Stimulated activated CD4-positive, alpha-beta T cell treated with anti-CD3 and anti-CD28 coated beads, Interleukin-2, amount 100 ng/mL, for 48 hours (primary cell): Measurements from ENCODE around the gene SLC6A7.

Experiments used
- DNase-seq, 2 donors: peaks; one replicate each; pipeline ENCODE4 v3.0.0-alpha.2; 2020

SLC6A7 gene

GRCh38 chr5:150189728-150190502, at the start of gene SLC6A7:
Gene SLC6A7 (plus strand): TSS chr5:150190062. CDS start chr5:150190328, 266 bp downstream.
- no peak for DNase-seq

DNA sequence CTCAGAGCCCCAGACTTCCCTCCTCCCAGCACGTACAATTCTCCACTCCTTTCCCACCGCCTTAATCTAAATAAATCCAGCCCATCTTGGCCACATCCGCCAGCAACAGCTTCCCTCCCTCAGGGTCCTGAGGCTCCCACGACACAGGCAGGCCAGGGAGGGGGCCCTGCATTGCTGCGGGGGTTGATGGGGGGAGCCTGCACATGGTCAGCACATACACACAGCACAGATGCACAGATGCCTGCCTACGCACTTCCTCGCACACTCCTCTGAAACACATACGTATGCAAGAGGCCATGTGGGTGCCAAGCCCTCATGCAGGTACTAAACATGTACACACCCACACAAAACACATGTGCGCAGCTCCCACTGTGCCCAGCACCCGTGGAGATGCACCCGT, 49.0 kb upstream of the SLC6A7 start:
- no peak for DNase-seq

DNA sequence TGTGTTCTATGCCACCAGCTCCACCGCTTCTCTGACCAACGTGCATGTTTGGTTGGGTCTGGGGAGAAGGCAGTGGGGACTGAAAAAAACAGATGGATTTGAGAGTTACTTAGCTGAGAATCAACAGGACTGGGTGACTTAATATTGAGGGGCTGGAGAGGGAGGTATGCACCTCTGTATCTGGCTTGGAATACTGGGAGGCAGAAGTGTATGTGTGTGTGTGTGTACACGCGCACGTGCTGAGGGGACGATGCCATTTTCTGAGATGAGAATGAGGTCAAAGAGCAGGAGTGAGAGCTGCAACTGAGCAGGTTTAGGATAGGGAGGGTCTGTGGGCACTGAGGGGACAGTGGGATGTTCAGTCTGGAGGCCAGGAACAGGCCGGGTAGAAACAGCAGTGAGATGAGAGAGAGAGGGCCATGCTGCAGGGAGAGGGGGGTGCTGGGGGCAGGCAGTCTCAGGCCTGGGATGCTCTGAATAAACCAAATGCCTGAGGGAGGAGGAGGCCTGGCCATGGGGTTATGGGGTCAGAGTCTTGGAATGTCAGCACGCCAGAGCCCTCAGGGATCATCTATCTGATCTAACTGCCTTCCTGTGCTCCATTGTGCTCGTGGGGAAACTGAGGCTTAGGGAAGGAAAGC, 48.2 kb upstream of the SLC6A7 start:
- no peak for DNase-seq

DNA sequence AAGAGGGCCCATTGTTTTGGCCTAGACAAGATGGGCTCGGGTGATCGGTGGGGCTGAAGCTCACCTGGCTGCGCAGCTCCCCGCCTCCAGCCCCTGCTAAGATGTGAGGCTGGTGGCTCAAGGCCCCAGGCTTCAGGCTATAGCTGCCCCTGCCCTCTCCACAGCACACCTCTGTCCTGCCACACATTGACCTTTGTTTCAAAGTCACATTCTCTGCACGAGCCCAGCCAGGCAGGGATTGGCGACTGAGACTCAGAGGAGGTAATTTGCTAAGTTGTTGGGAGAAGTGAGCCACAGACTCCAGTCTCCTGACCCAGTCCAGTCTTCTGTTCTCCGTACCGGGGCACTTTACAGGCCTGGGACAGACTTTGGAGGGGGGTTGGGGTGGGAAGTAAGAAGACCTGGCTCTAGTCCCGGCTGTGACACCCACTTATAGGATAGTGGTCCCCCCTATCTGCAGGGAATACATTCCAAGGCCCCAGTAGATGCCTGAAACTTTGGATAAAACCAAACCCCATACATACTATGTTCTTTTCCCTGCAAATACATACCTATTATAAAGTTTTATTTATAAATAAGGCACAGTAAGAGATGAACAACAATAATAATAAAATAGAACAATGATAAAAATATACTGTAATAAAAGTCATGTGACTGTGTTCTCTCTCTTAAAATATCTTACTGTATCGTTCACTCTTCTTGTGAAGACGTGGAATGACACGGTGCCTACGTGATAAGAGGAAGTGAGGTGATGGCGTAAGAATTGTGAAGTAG, 47.5 kb upstream of the SLC6A7 start:
- DNase-seq = no peak

- DNase-seq = no peak
These were observed 46.9 kb upstream of the SLC6A7 start for GRCh38 chr5:150142959-150143349.

DNA sequence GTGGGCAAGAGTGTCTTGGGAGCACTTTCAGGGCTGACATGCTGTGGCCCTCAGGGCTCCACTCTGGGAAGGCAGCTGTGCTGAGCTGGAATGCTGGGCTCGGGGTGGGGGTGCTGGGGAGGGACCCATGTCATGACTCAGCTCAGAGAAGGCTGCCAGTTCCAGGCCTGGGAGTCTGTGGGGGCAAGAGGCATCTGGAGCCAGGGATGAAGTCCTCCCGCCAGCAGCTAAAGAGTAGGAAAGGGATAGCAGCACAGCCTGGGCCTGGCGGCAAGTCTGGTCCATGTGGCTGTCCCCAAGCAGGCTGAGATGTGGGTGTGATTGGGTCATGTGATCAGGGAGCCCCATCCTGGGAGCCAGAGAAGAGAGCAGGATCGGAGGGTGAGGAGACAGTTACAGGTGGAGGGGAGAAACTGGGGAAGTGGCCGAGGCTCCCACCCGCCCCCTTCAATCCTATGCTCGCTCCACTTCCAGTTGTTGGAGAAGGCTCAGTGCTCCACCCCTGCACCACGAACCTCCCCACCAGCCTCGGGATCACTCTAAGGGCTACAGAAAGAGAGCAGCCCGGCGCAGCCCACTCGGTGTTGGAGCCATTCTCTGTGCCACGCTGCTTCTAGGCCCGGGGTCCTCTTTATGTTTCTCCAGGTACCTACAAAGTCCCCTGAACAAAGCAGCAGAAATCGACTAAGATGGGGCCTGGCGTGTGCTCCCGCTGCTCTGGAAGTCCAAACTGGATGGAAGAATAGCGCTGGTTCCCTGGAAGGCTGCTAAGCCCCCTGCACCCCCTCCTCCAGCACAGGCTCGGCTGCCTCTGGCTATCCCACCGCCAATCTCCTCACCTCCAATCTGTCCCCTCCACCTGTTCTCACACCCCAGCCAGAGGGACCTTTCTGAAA, 46.3 kb upstream of the SLC6A7 start:
- no peak for DNase-seq

- no peak for DNase-seq
These were observed 45.5 kb upstream of the SLC6A7 start for GRCh38 chr5:150144246-150144801.

- no peak for DNase-seq
These were observed 45.0 kb upstream of the SLC6A7 start for GRCh38 chr5:150144879-150145278.

DNA sequence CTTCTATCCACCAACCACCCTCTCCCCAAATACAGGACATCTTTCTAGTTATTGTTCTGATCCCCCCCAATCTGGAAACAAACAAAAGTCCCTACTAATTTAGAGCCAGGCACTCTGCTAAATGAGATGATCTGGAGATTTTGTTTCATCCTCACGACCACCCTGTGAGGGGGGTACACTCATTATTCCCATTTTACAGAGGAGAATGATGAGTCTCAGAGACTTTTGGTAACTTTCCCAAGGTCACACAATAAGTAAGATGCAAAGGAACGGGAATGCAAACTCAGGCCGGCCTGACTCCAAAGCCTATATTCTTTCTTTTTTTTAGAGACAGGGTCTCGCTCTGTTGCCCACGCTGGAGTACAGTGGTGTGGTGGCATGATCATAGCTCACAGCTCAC, 43.6 kb upstream of the SLC6A7 start:
- no peak for DNase-seq

DNA sequence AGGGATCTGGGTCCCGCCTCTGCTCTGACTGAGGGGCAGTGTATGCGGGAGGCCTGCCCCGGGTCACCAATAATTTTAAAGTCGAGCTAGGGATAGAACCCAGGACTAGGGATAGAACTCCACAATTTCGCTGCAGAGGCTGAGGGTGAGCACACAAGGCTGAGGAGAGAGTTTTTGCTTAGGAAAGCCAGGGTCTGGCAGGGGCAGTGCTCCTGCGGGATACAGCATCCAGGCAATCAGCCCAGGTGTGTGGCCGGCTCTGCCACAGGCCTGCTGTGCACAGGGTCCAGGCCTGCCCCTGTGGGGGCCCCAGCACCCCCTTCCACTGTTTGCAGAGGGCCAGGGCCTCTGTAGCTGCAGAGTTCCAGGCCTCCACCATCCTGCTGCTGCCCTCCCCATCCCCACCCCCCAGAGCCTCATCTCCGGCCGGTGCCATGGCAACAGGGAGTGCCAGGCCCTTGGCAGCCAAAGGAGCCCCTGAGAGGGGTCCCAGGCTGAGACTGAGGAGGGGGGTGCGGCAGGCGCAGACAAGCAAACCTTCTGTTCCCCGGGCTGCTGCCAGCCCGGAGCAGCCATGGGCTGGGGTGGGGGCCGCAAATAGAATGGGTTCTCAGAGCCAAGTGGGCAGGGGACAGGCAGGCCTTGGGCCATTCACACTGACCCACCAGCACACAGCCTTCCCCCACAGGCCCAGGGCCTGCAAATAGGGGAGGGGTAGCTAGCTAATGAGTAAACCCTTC, 42.8 kb upstream of the SLC6A7 start:
- DNase-seq = no peak

GRCh38 chr5:150147670-150148069, 42.2 kb upstream of the SLC6A7 start:
- no peak for DNase-seq

DNA sequence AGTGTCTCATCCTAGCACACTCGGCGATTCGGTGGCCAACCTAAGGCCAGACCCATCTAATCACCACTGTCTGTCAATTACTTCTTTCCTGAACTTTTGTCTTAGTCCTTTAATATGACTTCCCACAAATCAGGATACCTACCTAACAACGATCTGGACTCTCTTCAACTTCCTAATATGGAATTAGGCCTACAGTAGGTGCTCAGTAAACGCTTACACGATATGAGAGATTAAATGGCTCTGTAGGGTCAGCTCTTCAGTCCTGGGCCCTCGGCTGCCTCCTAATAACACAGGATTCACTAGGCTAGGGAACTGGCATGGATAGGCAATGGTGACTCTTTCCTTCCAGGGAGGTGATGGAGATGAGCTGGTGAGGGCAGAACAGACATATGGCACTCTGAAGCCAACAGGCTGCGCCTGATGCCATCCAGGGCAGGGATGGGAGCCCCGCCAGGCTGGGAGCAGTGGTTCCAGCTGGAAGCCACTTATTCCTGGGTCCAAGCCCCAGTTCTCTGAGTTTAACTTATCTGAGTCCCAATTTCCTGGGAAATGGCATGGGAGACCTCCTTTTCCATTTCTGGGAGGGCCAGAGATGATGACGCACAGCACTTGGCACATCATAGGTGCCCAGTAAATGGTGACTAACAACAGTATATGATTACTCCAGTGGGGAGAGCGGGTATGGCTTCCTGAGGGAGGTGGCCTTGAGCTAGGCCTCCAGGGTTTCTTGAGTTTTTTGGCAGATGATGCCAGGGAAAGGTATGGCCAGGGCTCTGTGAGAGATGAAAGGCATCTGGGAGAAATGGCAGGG, 41.5 kb upstream of the SLC6A7 start:
- DNase-seq = no peak

GRCh38 chr5:150149618-150150017, 40.2 kb upstream of the SLC6A7 start:
- DNase-seq = no peak

GRCh38 chr5:150152636-150153462, 37.0 kb upstream of the SLC6A7 start:
- DNase-seq = no peak

DNA sequence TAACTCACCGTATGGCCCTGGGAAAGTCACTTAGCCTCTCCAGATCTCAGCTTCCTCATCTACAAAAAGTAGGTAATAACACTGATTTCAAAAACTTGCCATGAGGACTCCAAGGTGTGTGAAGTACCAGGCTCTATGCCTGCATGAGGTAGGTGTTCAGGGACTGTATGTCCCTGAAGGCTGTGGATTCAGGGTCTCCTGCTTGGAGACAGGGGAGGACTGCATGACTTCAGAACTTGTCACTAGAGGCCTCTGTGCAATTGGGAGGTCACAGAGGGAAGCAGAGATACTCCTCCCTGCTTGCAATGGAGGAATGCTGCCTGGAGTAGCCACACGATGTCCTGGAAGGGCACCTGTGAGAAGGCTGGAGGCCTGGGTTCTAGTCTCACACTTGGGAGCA, 36.4 kb upstream of the SLC6A7 start:
- DNase-seq = no peak

DNA sequence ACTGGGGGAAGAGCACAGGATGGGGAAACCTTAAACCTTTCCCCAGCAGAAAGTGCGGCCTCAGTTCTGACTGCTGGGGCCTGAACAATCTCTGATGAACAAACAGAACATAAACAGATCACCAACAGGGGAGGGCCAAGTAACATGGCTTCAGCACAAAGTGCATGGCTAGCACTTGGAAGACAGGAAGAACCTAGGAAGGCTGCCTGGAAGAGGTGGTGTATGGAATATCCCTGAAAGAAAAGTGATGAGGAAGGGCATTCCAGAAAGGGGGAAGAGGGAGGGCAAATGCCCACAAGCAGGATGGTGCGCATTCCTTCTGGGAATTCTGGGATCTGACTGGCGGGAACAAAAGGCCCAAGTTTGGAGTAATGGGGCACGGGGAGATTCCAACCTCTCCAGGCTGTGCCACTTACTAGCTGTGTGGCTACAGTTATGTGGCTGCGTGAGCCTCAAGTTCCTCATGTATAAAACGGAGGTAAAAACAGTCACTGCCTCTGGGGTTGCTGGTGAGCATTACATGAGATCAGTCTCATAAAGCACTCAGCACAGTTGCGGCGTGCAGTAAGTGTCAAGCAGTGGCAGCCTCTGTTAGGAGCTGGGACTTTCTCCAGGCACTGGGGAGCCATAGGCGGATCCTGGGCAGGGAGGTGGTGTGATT, 35.8 kb upstream of the SLC6A7 start:
- no peak for DNase-seq

GRCh38 chr5:150154618-150155128, 35.2 kb upstream of the SLC6A7 start:
- no peak for DNase-seq

DNA sequence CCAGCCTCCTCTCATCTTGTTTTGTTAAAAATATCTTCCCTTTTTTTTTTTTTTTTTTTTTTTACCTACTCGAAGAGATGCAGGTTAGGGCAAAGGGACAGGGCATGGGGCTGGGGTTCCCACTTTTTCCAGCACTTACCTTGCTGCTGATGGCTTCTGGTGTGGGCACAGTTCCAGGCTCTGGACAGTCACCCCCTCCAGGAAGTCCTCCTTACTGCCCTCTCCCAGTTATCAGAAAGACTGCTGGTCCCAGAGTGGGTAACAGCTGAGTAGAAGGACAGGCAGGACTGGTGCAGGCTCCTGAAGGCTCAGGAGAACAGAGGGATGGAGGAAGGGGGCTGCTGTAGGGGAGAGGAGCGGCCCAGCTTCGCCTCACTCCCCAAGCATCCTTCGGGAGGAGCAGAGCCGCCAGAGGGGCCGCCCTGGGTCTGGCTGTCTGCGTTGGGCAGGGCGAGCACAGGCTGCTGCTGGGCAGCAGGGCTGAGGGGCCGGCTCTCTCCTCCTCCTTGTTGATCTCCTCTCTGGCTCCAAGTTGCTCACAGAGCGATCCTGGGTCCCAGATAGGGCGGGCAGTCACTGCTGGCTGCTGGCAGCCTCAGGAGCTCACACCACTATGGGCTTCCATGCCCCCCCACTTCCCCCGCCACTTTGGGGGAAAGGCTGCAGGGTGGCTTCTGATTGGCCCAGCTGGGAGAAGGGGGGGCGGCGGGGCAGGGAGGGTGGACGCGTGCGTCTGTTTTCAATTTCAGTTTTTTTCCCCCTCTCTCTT, 34.4 kb upstream of the SLC6A7 start, which contains the start of gene PDGFRB:
PDGFRB (minus strand) TSS at position 588 of the 769 bp plus-strand sequence. CDS start 18,798 bp downstream, outside the sequence.
- DNase-seq = peak in 1 of 2 donors; percentile 6
